Effector memory CD4-positive, alpha-beta T cell (primary cell): ENCODE results near the gene WIPF3.
"Not testable (repeated sequence)": the region's sequence is repeated elsewhere in the genome, so short reads cannot be mapped to it uniquely, and the experiment has no call there.

Source experiments
- DNase-seq, 3 donors: peaks; one replicate each; pipeline ENCODE4 v3.0.0-alpha.2; 2020
- H3K27ac ChIP-seq: 2 replicates; pipeline ENCODE4 v1.7.0; 2013; ENCODE audit warnings: mild to moderate bottlenecking, low read length, moderate library complexity; ENCODE audit not compliant: insufficient read depth, poor library complexity, severe bottlenecking
- H3K27me3 ChIP-seq: replicated peaks from 2 replicates; pipeline ENCODE4 v1.7.0; 2013; ENCODE audit warnings: mild to moderate bottlenecking, low read length; ENCODE audit not compliant: insufficient read depth, control insufficient read depth, poor library complexity, severe bottlenecking
- H3K36me3 ChIP-seq: 2 replicates; pipeline ENCODE4 v1.7.0; 2013; ENCODE audit warnings: mild to moderate bottlenecking, low read length, moderate library complexity; ENCODE audit not compliant: control insufficient read depth, insufficient read depth
- H3K4me1 ChIP-seq: 2 replicates; pipeline ENCODE4 v1.7.0; 2013; ENCODE audit warnings: low read length, mild to moderate bottlenecking; ENCODE audit not compliant: control insufficient read depth, insufficient read depth, poor library complexity, severe bottlenecking
- H3K4me3 ChIP-seq: 2 replicates; pipeline ENCODE4 v1.7.0; 2013; ENCODE audit warnings: low read length, low read depth, mild to moderate bottlenecking; ENCODE audit not compliant: insufficient read depth, poor library complexity, severe bottlenecking
- H3K9me3 ChIP-seq: 2 replicates; pipeline ENCODE4 v1.7.0; 2013; ENCODE audit warnings: mild to moderate bottlenecking, low read length, moderate library complexity; ENCODE audit not compliant: control insufficient read depth

WIPF3 gene

DNA sequence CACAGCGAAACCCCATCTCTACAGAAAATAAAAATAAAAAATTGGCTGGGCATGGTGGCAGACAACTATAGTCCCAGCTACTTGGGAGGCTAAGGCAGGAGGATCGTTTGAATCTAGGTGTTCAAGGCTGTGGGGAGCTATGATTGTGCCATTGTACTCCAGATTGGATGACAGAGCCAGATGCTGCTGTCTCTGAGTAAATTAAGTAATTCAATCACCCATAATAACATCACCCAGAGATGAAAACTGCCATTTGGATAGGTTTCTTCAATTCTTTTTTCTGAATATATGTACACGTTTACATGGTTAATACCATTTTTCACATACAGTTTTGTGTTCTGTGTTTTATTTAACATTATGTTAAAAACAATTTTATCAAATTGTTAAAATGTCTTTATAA is 79.3 kb downstream of the WIPF3 start:
- H3K36me3 ChIP-seq: no peaks in the 10 kb centered on the region
- no peaks in the 10 kb centered on the region for H3K27me3 ChIP-seq

GRCh38 chr7:29886827-29887226 is 80.5 kb downstream of the WIPF3 start:
- no peaks in the 10 kb centered on the region for H3K27me3 ChIP-seq
- DNase-seq: no peak
- no peaks in the 10 kb centered on the region for H3K4me1 ChIP-seq
- no peak overlapping the region for H3K27ac ChIP-seq
- no peaks in the 10 kb centered on the region for H3K36me3 ChIP-seq
- no peaks in the 10 kb centered on the region for H3K9me3 ChIP-seq
- H3K4me3 ChIP-seq: no peak overlapping the region

More for the DNA sequence above, 79.3 kb downstream of the WIPF3 start:
- no peak for DNase-seq
- H3K4me1 ChIP-seq: no peaks in the 10 kb centered on the region
- no peak overlapping the region for H3K27ac ChIP-seq
- H3K4me3 ChIP-seq: no peak overlapping the region
- no peaks in the 10 kb centered on the region for H3K9me3 ChIP-seq

GRCh38 chr7:29888006-29888405 is 81.7 kb downstream of the WIPF3 start:
- no peaks in the 10 kb centered on the region for H3K9me3 ChIP-seq
- H3K36me3 ChIP-seq: no peaks in the 10 kb centered on the region
- H3K4me3 ChIP-seq: no peak overlapping the region
- no peaks in the 10 kb centered on the region for H3K4me1 ChIP-seq
- H3K27me3 ChIP-seq: no peaks in the 10 kb centered on the region
- H3K27ac ChIP-seq: no peak overlapping the region
- DNase-seq: no peak

- Histone ChIP-seq H3K4me1 (no peaks in the 10 kb centered on the region), H3K4me3 (no peak overlapping the region), H3K36me3 (no peaks in the 10 kb centered on the region), H3K27ac (no peak overlapping the region), H3K9me3 (no peaks in the 10 kb centered on the region), H3K27me3 (no peaks in the 10 kb centered on the region)
- DNase-seq: no peak
Measured at GRCh38 chr7:29889288-29889687, 83.0 kb downstream of the WIPF3 start.

- H3K36me3 ChIP-seq: no peaks in the 10 kb centered on the region
Measured at GRCh38 chr7:29890251-29890650, 83.9 kb downstream of the WIPF3 start.

DNA sequence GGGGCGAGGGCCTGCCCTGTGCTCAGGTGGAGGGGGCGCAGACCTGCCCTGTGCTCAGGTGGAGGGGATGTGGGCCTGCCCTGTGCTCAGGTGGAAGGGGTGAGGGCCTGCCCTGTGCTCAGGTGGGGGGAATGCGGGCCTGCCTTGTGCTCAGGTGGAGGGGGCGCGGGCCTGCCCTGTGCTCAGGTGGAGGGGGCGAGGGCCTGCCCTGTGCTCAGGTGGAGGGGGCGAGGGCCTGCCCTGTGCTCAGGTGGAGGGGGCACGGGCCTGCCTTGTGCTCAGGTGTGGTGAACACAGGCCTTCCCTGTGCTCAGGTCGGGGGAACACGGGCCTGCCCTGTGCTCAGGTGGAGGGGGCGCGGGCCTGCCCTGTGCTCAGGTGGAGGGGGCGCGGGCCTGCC is 84.5 kb downstream of the WIPF3 start:
- H3K4me1 ChIP-seq, DNase-seq, H3K36me3 ChIP-seq, H3K27me3 ChIP-seq, H3K9me3 ChIP-seq, H3K4me3 ChIP-seq, H3K27ac ChIP-seq: not testable (repeated sequence)

More at GRCh38 chr7:29890251-29890650, 83.9 kb downstream of the WIPF3 start:
- Histone ChIP-seq H3K4me3 (no peak overlapping the region), H3K4me1 (no peaks in the 10 kb centered on the region), H3K9me3 (no peaks in the 10 kb centered on the region), H3K27ac (no peak overlapping the region), H3K27me3 (no peaks in the 10 kb centered on the region)
- DNase-seq: no peak

GRCh38 chr7:29891766-29892165 is 85.5 kb downstream of the WIPF3 start:
- Histone ChIP-seq H3K9me3 (no peaks in the 10 kb centered on the region), H3K4me3 (no peak overlapping the region), H3K4me1 (no peaks in the 10 kb centered on the region), H3K36me3 (no peaks in the 10 kb centered on the region), H3K27me3 (no peaks in the 10 kb centered on the region), H3K27ac (no peak overlapping the region)
- DNase-seq: no peak

GRCh38 chr7:29892231-29892630 is 85.9 kb downstream of the WIPF3 start:
- Histone ChIP-seq H3K9me3 (no peaks in the 10 kb centered on the region), H3K36me3 (no peaks in the 10 kb centered on the region), H3K27ac (no peak overlapping the region), H3K4me3 (no peak overlapping the region), H3K27me3 (no peaks in the 10 kb centered on the region), H3K4me1 (no peaks in the 10 kb centered on the region)
- DNase-seq: no peak

- Histone ChIP-seq H3K4me1 (no peaks in the 10 kb centered on the region), H3K36me3 (no peaks in the 10 kb centered on the region), H3K9me3 (no peaks in the 10 kb centered on the region), H3K27ac (no peak overlapping the region), H3K27me3 (no peaks in the 10 kb centered on the region), H3K4me3 (no peak overlapping the region)
- no peak for DNase-seq
Measured at GRCh38 chr7:29893351-29893965, 87.2 kb downstream of the WIPF3 start.

- no peak overlapping the region for H3K27ac ChIP-seq
- H3K36me3 ChIP-seq: no peaks in the 10 kb centered on the region
- no peaks in the 10 kb centered on the region for H3K4me1 ChIP-seq
- DNase-seq: no peak
- H3K4me3 ChIP-seq: no peak overlapping the region
- no peaks in the 10 kb centered on the region for H3K27me3 ChIP-seq
- no peaks in the 10 kb centered on the region for H3K9me3 ChIP-seq
Measured at GRCh38 chr7:29894256-29894655, 87.9 kb downstream of the WIPF3 start.
